ENCODE data around the gene DNHD1.

DNHD1 gene

DNA sequence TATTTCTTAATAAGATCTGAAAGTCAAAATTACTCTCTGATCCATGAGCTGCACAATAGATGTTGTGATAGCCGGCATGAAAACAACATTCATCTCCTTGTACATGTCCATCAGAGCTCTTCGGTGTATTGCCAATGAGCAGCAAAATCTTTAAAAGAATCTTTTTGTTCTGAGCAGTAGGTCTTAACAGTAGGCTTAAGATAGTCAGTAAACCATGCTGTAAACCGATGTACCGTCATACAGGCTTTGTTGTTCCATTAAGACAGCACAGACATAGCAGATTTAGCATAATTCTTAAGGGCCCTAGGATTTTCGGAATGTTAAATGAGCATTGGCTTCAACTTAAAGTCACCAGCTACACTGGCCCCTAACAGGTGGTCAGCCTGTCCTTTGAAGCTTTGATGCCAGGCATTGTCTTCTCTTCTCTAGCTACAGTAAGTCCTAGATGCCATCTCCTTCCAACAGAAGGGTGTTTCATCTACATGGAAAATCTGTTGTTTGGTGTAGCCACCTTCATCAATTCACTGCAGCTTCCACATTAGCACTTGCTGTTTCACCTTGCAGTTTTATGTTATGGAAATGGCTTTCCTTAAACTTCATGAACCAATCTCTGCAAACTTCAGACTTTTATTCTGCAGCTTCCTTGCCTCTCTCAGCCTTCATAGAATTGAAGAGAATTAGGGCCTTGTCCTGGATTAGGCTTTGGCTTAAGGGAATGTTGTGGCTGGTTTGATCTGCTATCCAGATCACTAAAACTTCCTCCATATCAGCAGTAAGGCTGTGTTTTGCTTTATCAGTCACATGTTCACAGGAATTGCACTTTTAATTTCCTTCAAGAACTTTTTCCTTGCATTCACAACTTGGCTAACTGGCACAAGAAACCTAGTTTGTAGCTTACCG lies 78.0 kb downstream of the DNHD1 start:
- no peak overlapping the region for H3K4me3 ChIP-seq (ENCODE audit: low read length in 2 of 2)
- H3K9me3 ChIP-seq (ENCODE audit: control insufficient read depth in 2 of 2, low read length in 2 of 2) = no peaks in the 10 kb centered on the region
- no peaks in the 10 kb centered on the region for H3K36me3 ChIP-seq (ENCODE audit: control insufficient read depth in 2 of 2, insufficient read depth in 2 of 2, low read length in 2 of 2)
- peak overlapping the region; percentile 90 for H3K27ac ChIP-seq (ENCODE audit: low read length)
- H3K4me1 ChIP-seq (ENCODE audit: control insufficient read depth, insufficient read depth, low read length) = peaks cover 35% of the 10 kb centered on the region
- no peaks in the 10 kb centered on the region for H3K27me3 ChIP-seq (ENCODE audit: control insufficient read depth in 1 of 2, insufficient read depth in 2 of 2, low read length in 2 of 2)
- H3K9ac ChIP-seq (ENCODE audit: low read length in 2 of 2) = no peak overlapping the region

GRCh38 chr11:6576471-6577373 lies 79.6 kb downstream of the DNHD1 start:
- Histone ChIP-seq H3K9me3 (ENCODE audit: control insufficient read depth in 2 of 2, low read length in 2 of 2) (no peaks in the 10 kb centered on the region), H3K4me1 (ENCODE audit: control insufficient read depth, insufficient read depth, low read length) (peaks cover 34% of the 10 kb centered on the region), H3K36me3 (ENCODE audit: control insufficient read depth in 2 of 2, insufficient read depth in 2 of 2, low read length in 2 of 2) (no peaks in the 10 kb centered on the region), H3K4me3 (ENCODE audit: low read length in 2 of 2) (peak overlapping the region; percentile 2 to 23), H3K27ac (ENCODE audit: low read length) (peak overlapping the region; percentile 90), H3K27me3 (ENCODE audit: control insufficient read depth in 1 of 2, insufficient read depth in 2 of 2, low read length in 2 of 2) (no peaks in the 10 kb centered on the region), H3K9ac (ENCODE audit: low read length in 2 of 2) (peak overlapping the region; percentile 1 to 66)

DNA sequence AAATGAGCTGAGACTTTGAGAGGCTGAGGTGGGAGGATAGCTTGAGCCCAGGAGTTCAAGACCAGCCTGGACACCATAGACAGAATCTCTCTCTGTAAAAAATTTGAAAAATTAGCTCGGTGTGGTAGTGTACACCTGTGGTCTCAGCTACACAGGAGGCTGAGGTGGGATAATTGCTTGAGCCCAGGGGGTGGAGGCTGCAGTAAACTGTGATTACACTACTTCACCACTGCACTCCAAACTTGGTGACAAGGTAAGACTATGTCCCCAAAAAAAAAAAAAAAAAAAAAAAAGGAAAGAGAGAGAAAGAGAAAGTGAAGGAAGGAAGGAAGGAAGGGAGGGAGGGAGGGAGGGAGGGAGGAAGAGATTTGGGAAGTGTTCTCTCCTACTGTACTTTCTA lies 81.1 kb downstream of the DNHD1 start:
- H3K4me1 ChIP-seq (ENCODE audit: control insufficient read depth, insufficient read depth, low read length) = peaks cover 25% of the 10 kb centered on the region
- no peak overlapping the region for H3K4me3 ChIP-seq (ENCODE audit: low read length in 2 of 2)
- no peaks in the 10 kb centered on the region for H3K27me3 ChIP-seq (ENCODE audit: control insufficient read depth in 1 of 2, insufficient read depth in 2 of 2, low read length in 2 of 2)
- no peaks in the 10 kb centered on the region for H3K36me3 ChIP-seq (ENCODE audit: control insufficient read depth in 2 of 2, insufficient read depth in 2 of 2, low read length in 2 of 2)
- peak overlapping the region; percentile 7 for H3K27ac ChIP-seq (ENCODE audit: low read length)
- no peaks in the 10 kb centered on the region for H3K9me3 ChIP-seq (ENCODE audit: control insufficient read depth in 2 of 2, low read length in 2 of 2)
- no peak overlapping the region for H3K9ac ChIP-seq (ENCODE audit: low read length in 2 of 2)

DNA sequence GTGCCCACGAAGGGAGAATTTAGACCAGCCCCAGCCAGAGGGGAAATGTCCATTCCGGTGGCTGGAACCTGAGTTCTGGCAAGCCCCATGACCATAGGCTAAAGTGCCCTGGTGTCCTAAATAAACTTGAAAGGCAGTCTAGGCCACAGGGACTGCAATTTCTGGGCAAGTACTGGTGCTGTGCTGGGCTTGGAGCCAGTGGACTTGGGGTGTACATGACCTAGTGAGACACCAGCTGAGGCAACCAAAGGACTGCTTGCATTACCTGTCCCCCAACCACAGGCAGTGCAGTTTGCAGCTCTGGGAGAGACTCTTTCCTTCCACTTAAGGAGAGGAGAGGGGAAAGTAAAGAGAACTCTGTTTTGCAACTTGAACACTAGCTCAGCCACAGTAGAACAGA lies 82.6 kb downstream of the DNHD1 start:
- peaks cover 0 to 4% of the 10 kb centered on the region in 2 donors for H3K9me3 ChIP-seq (ENCODE audit: control insufficient read depth in 2 of 2, low read length in 2 of 2)
- H3K9ac ChIP-seq (ENCODE audit: low read length in 2 of 2) = no peak overlapping the region
- no peaks in the 10 kb centered on the region for H3K27me3 ChIP-seq (ENCODE audit: control insufficient read depth in 1 of 2, insufficient read depth in 2 of 2, low read length in 2 of 2)
- H3K36me3 ChIP-seq (ENCODE audit: control insufficient read depth in 2 of 2, insufficient read depth in 2 of 2, low read length in 2 of 2) = no peaks in the 10 kb centered on the region
- H3K4me3 ChIP-seq (ENCODE audit: low read length in 2 of 2) = no peak overlapping the region
- H3K27ac ChIP-seq (ENCODE audit: low read length) = no peak overlapping the region
- H3K4me1 ChIP-seq (ENCODE audit: control insufficient read depth, insufficient read depth, low read length) = peaks cover 25% of the 10 kb centered on the region

GRCh38 chr11:6583584-6583983 lies 86.5 kb downstream of the DNHD1 start:
- Histone ChIP-seq H3K9ac (ENCODE audit: low read length in 2 of 2) (no peak overlapping the region), H3K4me1 (ENCODE audit: control insufficient read depth, insufficient read depth, low read length) (peaks cover 23% of the 10 kb centered on the region), H3K36me3 (ENCODE audit: control insufficient read depth in 2 of 2, insufficient read depth in 2 of 2, low read length in 2 of 2) (no peaks in the 10 kb centered on the region), H3K27ac (ENCODE audit: low read length) (no peak overlapping the region), H3K27me3 (ENCODE audit: control insufficient read depth in 1 of 2, insufficient read depth in 2 of 2, low read length in 2 of 2) (no peaks in the 10 kb centered on the region), H3K4me3 (ENCODE audit: low read length in 2 of 2) (no peak overlapping the region), H3K9me3 (ENCODE audit: control insufficient read depth in 2 of 2, low read length in 2 of 2) (peaks cover 0 to 4% of the 10 kb centered on the region in 2 donors)

DNA sequence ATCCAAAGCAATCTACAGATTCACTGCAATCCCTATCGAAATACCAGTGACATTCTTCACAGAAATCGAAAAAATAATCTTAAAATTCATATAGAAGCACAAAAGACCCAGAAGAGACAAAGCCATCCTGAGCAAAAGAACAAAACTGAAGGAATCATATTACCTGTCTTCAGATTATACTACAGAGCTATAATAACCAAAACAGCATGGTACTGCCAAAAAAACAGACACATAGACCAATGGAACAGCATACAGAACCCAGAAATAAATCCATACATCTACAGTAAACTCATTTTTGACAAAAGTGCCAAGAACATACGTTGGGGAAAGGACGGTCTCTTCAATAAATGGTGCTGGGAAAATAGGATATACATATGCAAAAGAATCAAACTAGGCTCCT lies 87.4 kb downstream of the DNHD1 start:
- Histone ChIP-seq H3K9ac (ENCODE audit: low read length in 2 of 2) (no peak overlapping the region), H3K4me1 (ENCODE audit: control insufficient read depth, insufficient read depth, low read length) (peaks cover 23% of the 10 kb centered on the region), H3K9me3 (ENCODE audit: control insufficient read depth in 2 of 2, low read length in 2 of 2) (peaks cover 0 to 4% of the 10 kb centered on the region in 2 donors), H3K4me3 (ENCODE audit: low read length in 2 of 2) (no peak overlapping the region), H3K27ac (ENCODE audit: low read length) (no peak overlapping the region), H3K27me3 (ENCODE audit: control insufficient read depth in 1 of 2, insufficient read depth in 2 of 2, low read length in 2 of 2) (no peaks in the 10 kb centered on the region), H3K36me3 (ENCODE audit: control insufficient read depth in 2 of 2, insufficient read depth in 2 of 2, low read length in 2 of 2) (no peaks in the 10 kb centered on the region)

- Histone ChIP-seq H3K4me1 (ENCODE audit: control insufficient read depth, insufficient read depth, low read length) (peaks cover 17% of the 10 kb centered on the region), H3K36me3 (ENCODE audit: control insufficient read depth in 2 of 2, insufficient read depth in 2 of 2, low read length in 2 of 2) (no peaks in the 10 kb centered on the region), H3K9ac (ENCODE audit: low read length in 2 of 2) (no peak overlapping the region), H3K4me3 (ENCODE audit: low read length in 2 of 2) (peak overlapping the region; percentile 22 to 47), H3K27ac (ENCODE audit: low read length) (peak overlapping the region; percentile 58), H3K27me3 (ENCODE audit: control insufficient read depth in 1 of 2, insufficient read depth in 2 of 2, low read length in 2 of 2) (no peaks in the 10 kb centered on the region), H3K9me3 (ENCODE audit: control insufficient read depth in 2 of 2, low read length in 2 of 2) (peaks cover 0 to 4% of the 10 kb centered on the region in 2 donors)
Measured at GRCh38 chr11:6586434-6587359, 89.6 kb downstream of the DNHD1 start.

DNA sequence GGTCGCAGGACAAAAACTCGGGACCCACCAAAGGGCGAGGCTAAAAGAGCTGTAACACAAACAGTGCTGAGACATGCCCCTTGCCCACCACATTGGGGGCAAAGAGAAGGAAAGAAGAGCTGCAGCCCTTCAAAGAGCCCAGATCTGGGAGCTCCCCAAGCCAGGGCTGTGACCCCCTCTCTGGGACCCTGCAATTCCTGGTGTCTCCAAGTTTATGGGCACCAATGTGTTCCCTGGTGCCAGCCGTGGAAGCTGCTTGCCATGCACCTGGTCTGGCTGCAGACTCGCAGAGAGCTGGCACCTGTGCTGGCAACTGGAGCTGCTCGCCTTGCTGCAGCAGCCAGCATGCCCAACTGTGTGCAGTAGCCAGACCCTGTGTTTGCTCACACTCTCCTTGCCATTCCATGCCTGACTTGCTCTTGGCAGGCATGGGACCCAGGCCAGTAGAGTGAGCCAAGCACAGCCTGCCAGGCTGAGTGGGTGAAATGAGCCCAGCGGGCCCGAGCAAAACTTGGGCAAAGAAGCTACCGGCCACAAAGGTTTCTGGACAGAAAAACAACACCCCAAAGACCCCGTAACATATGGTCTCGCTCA lies 90.4 kb downstream of the DNHD1 start:
- peaks cover 0 to 5% of the 10 kb centered on the region in 2 donors for H3K36me3 ChIP-seq (ENCODE audit: control insufficient read depth in 2 of 2, insufficient read depth in 2 of 2, low read length in 2 of 2)
- H3K9me3 ChIP-seq (ENCODE audit: control insufficient read depth in 2 of 2, low read length in 2 of 2) = peaks cover 0 to 4% of the 10 kb centered on the region in 2 donors
- peak overlapping the region; percentile 58 for H3K27ac ChIP-seq (ENCODE audit: low read length)
- peak overlapping the region; percentile 3 to 25 for H3K9ac ChIP-seq (ENCODE audit: low read length in 2 of 2)
- no peaks in the 10 kb centered on the region for H3K27me3 ChIP-seq (ENCODE audit: control insufficient read depth in 1 of 2, insufficient read depth in 2 of 2, low read length in 2 of 2)
- peaks cover 17% of the 10 kb centered on the region for H3K4me1 ChIP-seq (ENCODE audit: control insufficient read depth, insufficient read depth, low read length)
- peak overlapping the region; percentile 36 for H3K4me3 ChIP-seq (ENCODE audit: low read length in 2 of 2)

- Histone ChIP-seq H3K9me3 (ENCODE audit: control insufficient read depth in 2 of 2, low read length in 2 of 2) (peaks cover 0 to 4% of the 10 kb centered on the region in 2 donors), H3K27ac (ENCODE audit: low read length) (peak overlapping the region; percentile 58), H3K27me3 (ENCODE audit: control insufficient read depth in 1 of 2, insufficient read depth in 2 of 2, low read length in 2 of 2) (no peaks in the 10 kb centered on the region), H3K4me3 (ENCODE audit: low read length in 2 of 2) (peak overlapping the region in 1 of 2 donors; percentile 36), H3K4me1 (ENCODE audit: control insufficient read depth, insufficient read depth, low read length) (peaks cover 17% of the 10 kb centered on the region), H3K9ac (ENCODE audit: low read length in 2 of 2) (peak overlapping the region in 1 of 2 donors; percentile 25), H3K36me3 (ENCODE audit: control insufficient read depth in 2 of 2, insufficient read depth in 2 of 2, low read length in 2 of 2) (peaks cover 0 to 5% of the 10 kb centered on the region in 2 donors)
Measured at GRCh38 chr11:6588018-6588417, 90.9 kb downstream of the DNHD1 start.

Data from stomach smooth muscle (tissue), 2 donors.